ENCODE measurements around the gene LILRB5. TPM values are rescaled to one million over a fixed set of nuclear protein-coding genes. Genes with fewer than 3 reads are reported as not detected.

Gene LILRB5
- polyA plus RNA-seq, 2 of the 4 experiments (the other 2 are of a cell fraction), result not detected

GRCh38 chr19:54211235-54211634, 45.8 kb downstream of the LILRB5 start:
- H3K4me1 ChIP-seq, result peaks cover 51% of the 10 kb centered on the region
- H3K27ac ChIP-seq, result peak overlapping the region in 1 of 2 experiments; percentile 42; a peak in 1 of 6 replicates
- 93% methylated on average over 12 of the region's 12 CpGs for WGBS (ENCODE audit: missing lambda C conversion rate)
- FAIRE-seq (no peak), ATAC-seq (peak; percentile 4 to 21; a peak in 3 of 6 replicates), DNase-seq (ENCODE audit: low read depth in 1 of 2, low spot score in 1 of 2) (no peak)
- H3K9me3 ChIP-seq, result no peaks in the 10 kb centered on the region
- ChIA-PET POLR2A (interaction anchor here (3.2 to 4.5 kb wide), 2 partner anchors 11 to 21 kb away, joined by 33 to 47 read pairs; partner anchors contain the start of genes MBOAT7, RPS9 and TSEN34), CTCF (interaction anchor here (0.8 to 2.3 kb wide), 6 partner anchors 13 to 179 kb away, joined by 3 to 7 read pairs (median 3); no protein-coding TSS in a partner anchor)
- H3K4me3 ChIP-seq, result no peak overlapping the region
- peak overlapping the region; percentile 93; the same call in 2 of the 3 replicates for H3K4me2 ChIP-seq
- TF ChIP-seq, protein P1, sequence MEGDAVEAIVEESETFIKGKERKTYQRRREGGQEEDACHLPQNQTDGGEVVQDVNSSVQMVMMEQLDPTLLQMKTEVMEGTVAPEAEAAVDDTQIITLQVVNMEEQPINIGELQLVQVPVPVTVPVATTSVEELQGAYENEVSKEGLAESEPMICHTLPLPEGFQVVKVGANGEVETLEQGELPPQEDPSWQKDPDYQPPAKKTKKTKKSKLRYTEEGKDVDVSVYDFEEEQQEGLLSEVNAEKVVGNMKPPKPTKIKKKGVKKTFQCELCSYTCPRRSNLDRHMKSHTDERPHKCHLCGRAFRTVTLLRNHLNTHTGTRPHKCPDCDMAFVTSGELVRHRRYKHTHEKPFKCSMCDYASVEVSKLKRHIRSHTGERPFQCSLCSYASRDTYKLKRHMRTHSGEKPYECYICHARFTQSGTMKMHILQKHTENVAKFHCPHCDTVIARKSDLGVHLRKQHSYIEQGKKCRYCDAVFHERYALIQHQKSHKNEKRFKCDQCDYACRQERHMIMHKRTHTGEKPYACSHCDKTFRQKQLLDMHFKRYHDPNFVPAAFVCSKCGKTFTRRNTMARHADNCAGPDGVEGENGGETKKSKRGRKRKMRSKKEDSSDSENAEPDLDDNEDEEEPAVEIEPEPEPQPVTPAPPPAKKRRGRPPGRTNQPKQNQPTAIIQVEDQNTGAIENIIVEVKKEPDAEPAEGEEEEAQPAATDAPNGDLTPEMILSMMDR (IDR thresholded peaks at IDR 0.05), result no peak
- TF ChIP-seq CHD2 (IDR thresholded peaks at IDR 0.05; ENCODE audit: low read length, partially characterized antibody), result no peak
- TF ChIP-seq, protein P2, sequence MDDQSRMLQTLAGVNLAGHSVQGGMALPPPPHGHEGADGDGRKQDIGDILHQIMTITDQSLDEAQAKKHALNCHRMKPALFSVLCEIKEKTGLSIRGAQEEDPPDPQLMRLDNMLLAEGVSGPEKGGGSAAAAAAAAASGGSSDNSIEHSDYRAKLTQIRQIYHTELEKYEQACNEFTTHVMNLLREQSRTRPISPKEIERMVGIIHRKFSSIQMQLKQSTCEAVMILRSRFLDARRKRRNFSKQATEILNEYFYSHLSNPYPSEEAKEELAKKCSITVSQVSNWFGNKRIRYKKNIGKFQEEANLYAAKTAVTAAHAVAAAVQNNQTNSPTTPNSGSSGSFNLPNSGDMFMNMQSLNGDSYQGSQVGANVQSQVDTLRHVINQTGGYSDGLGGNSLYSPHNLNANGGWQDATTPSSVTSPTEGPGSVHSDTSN (IDR thresholded peaks at IDR 0.05), result 0 out of 2 replicates have a peak, but pooled peaks have one; percentile 11
- TF ChIP-seq, protein P3, sequence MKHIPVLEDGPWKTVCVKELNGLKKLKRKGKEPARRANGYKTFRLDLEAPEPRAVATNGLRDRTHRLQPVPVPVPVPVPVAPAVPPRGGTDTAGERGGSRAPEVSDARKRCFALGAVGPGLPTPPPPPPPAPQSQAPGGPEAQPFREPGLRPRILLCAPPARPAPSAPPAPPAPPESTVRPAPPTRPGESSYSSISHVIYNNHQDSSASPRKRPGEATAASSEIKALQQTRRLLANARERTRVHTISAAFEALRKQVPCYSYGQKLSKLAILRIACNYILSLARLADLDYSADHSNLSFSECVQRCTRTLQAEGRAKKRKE (CRISPR knock-in tag; IDR thresholded peaks at IDR 0.05; ENCODE audit: low read depth), result no peak

- peak overlapping the region; percentile 31 to 68; a peak in 5 of 6 replicates for H3K27ac ChIP-seq
- TF ChIP-seq, protein P4, sequence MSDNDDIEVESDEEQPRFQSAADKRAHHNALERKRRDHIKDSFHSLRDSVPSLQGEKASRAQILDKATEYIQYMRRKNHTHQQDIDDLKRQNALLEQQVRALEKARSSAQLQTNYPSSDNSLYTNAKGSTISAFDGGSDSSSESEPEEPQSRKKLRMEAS (IDR thresholded peaks at IDR 0.05), result peak; percentile 77
- no peak for TF ChIP-seq SREBF2 (IDR thresholded peaks at IDR 0.05)
- no peak for TF ChIP-seq HOXA7 (CRISPR knock-in tag; IDR thresholded peaks at IDR 0.05)
- TF ChIP-seq, protein P5, sequence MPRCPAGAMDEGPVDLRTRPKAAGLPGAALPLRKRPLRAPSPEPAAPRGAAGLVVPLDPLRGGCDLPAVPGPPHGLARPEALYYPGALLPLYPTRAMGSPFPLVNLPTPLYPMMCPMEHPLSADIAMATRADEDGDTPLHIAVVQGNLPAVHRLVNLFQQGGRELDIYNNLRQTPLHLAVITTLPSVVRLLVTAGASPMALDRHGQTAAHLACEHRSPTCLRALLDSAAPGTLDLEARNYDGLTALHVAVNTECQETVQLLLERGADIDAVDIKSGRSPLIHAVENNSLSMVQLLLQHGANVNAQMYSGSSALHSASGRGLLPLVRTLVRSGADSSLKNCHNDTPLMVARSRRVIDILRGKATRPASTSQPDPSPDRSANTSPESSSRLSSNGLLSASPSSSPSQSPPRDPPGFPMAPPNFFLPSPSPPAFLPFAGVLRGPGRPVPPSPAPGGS (IDR thresholded peaks at IDR 0.05), result 0 out of 3 replicates have a peak, but pooled peaks have one; percentile 36
- no peak for TF ChIP-seq HDAC2 (IDR thresholded peaks at IDR 0.05)
- no peak for TF ChIP-seq FOXS1 (CRISPR knock-in tag; IDR thresholded peaks at IDR 0.05)
- TF ChIP-seq JUN (IDR thresholded peaks at IDR 0.05), result no peak; a peak in 1 of 5 replicates
- no peak for TF ChIP-seq EHMT2 (IDR thresholded peaks at IDR 0.05; ENCODE audit: low read depth)
- 0 out of 2 replicates have a peak, but pooled peaks have one; percentile 27 for TF ChIP-seq POLR2AphosphoS2 (conservative IDR thresholded peaks at IDR 0.05; ENCODE audit: low read length)
- no peak for TF ChIP-seq KDM5A (IDR thresholded peaks at IDR 0.05)
- TF ChIP-seq RAD21 (conservative IDR thresholded peaks at IDR 0.05 in 1 of 2, IDR thresholded peaks at IDR 0.05 in 1 of 2), result no peak
- no peak for TF ChIP-seq ZFP36 (IDR thresholded peaks at IDR 0.05; ENCODE audit: borderline replicate concordance, partially characterized antibody)
- no peak for TF ChIP-seq ESRRA (IDR thresholded peaks at IDR 0.05; ENCODE audit: borderline replicate concordance, low read length)
- TF ChIP-seq USF2 (IDR thresholded peaks at IDR 0.05), result no peak
- TF ChIP-seq ZC3H11A (IDR thresholded peaks at IDR 0.05), result no peak
- no peak for TF ChIP-seq CHD4 (IDR thresholded peaks at IDR 0.05; ENCODE audit: borderline replicate concordance)
- TF ChIP-seq, protein P6, sequence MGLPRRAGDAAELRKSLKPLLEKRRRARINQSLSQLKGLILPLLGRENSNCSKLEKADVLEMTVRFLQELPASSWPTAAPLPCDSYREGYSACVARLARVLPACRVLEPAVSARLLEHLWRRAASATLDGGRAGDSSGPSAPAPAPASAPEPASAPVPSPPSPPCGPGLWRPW (IDR thresholded peaks at IDR 0.05), result no peak
- TF ChIP-seq JUNB (IDR thresholded peaks at IDR 0.05), result no peak
- TF ChIP-seq TP53 (CRISPR knock-in tag; IDR thresholded peaks at IDR 0.05), result no peak
- TF ChIP-seq RNF2 (IDR thresholded peaks at IDR 0.05; ENCODE audit: borderline replicate concordance, low read depth), result no peak
- no peak for TF ChIP-seq CBX2 (IDR thresholded peaks at IDR 0.05; ENCODE audit: borderline replicate concordance, low read depth)
- no peak for TF ChIP-seq ZSCAN20 (CRISPR knock-in tag; IDR thresholded peaks at IDR 0.05)
- peak; percentile 55; the same call in 1 of the 2 replicates for TF ChIP-seq MYC (IDR thresholded peaks at IDR 0.05; ENCODE audit: borderline replicate concordance, low read length)
- TF ChIP-seq CBX8 (IDR thresholded peaks at IDR 0.05), result no peak
- TF ChIP-seq GATA3 (IDR thresholded peaks at IDR 0.05; ENCODE audit: borderline replicate concordance), result no peak; the same call in 1 of the 2 replicates
Observed at GRCh38 chr19:54209811-54210494, 47.1 kb downstream of the LILRB5 start.

More at GRCh38 chr19:54209811-54210494, 47.1 kb downstream of the LILRB5 start:
- FAIRE-seq (peak; percentile 97), ATAC-seq (peak; percentile 60 to 74), DNase-seq (ENCODE audit: low read depth in 1 of 2, low spot score in 1 of 2) (peak; percentile 90 to 93)
- H3K9me3 ChIP-seq, result no peaks in the 10 kb centered on the region
- WGBS (ENCODE audit: missing lambda C conversion rate), result 35% methylated on average over 10 of the region's 10 CpGs
- peaks cover 64% of the 10 kb centered on the region for H3K4me1 ChIP-seq
- ChIA-PET POLR2A (interaction anchor here (0.5 to 4.5 kb wide), 6 partner anchors 9 to 177 kb away, joined by 3 to 47 read pairs (median 9); partner anchors contain the start of genes CNOT3, MBOAT7, RPS9 and TSEN34), CTCF (interaction anchor here (0.8 to 1.8 kb wide), 6 partner anchors 11 to 92 kb away, joined by 3 to 7 read pairs (median 3); partner anchors contain the start of gene MBOAT7)
- peak overlapping the region; percentile 93 for H3K4me2 ChIP-seq
- H3K4me3 ChIP-seq, result 0 out of 3 replicates have a peak overlapping the region, but pooled peaks have one; percentile 5
